GM21528 (cell line): ENCODE results near the gene RPL27A.
A peak's percentile ranks its signal among the peaks of the same experiment; 100 is the strongest.

ENCODE experiments used
- ATAC-seq: cut with Tn5 transposase; IDR thresholded peaks from one replicate; pipeline ENCODE4 v1.9.1; 2021; ENCODE audit warnings: mild to moderate bottlenecking, moderate library complexity; ENCODE audit not compliant: unreplicated experiment, low FRiP score

The RPL27A gene

GRCh38 chr11:8719721-8720120 lies 37.1 kb downstream of the RPL27A start:
- no peak for ATAC-seq

GRCh38 chr11:8720352-8720751 lies 37.8 kb downstream of the RPL27A start:
- no peak for ATAC-seq

- ATAC-seq: no peak
These were observed 38.4 kb downstream of the RPL27A start for GRCh38 chr11:8720868-8721608.

GRCh38 chr11:8721609-8722500 lies 39.3 kb downstream of the RPL27A start:
- ATAC-seq: no peak

- no peak for ATAC-seq
These were observed 40.2 kb downstream of the RPL27A start for GRCh38 chr11:8722809-8723208.

DNA sequence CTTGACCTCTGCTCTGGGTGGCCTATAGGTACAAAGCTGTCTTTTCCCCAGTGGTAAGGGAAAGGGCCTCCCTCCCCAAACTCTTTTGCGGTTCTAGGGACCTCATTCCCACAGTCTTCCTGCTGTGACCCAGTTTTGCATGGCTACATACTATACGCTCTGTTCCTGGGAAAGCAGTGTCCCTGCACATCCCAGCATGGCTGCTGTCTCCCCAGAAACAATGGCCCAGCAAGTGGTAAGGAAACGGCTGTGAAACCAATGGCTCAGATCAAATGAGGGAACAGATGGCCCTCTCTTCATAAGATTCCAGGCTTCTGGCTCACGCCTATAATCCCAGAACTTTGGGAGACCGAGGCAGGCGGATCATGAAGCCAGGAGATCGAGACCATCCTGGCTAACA lies 41.1 kb downstream of the RPL27A start:
- no peak for ATAC-seq

DNA sequence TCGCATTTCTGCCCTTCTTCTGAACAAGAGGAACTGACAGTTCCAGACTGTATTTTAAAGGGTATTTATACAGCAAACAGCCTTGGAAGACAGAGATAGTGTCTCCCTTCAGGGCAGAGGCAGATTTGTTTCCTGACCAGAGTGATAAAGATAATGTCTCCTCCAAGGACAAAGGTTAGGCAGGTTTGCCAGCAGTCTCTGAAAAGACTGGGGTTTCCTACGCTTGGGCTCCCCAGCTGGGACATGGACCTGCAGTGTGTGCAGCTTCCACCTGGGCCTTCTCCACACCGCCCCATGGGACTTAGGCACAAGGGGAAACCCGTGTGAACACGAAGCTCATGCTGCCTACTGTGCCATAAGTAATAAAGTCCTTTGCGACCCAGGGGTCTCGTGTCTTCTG lies 42.1 kb downstream of the RPL27A start:
- ATAC-seq: no peak

GRCh38 chr11:8726395-8726794 lies 43.8 kb downstream of the RPL27A start:
- ATAC-seq: no peak

GRCh38 chr11:8728563-8728962 lies 46.0 kb downstream of the RPL27A start:
- no peak for ATAC-seq

- no peak for ATAC-seq
These were observed 46.5 kb downstream of the RPL27A start for GRCh38 chr11:8729067-8729466.

DNA sequence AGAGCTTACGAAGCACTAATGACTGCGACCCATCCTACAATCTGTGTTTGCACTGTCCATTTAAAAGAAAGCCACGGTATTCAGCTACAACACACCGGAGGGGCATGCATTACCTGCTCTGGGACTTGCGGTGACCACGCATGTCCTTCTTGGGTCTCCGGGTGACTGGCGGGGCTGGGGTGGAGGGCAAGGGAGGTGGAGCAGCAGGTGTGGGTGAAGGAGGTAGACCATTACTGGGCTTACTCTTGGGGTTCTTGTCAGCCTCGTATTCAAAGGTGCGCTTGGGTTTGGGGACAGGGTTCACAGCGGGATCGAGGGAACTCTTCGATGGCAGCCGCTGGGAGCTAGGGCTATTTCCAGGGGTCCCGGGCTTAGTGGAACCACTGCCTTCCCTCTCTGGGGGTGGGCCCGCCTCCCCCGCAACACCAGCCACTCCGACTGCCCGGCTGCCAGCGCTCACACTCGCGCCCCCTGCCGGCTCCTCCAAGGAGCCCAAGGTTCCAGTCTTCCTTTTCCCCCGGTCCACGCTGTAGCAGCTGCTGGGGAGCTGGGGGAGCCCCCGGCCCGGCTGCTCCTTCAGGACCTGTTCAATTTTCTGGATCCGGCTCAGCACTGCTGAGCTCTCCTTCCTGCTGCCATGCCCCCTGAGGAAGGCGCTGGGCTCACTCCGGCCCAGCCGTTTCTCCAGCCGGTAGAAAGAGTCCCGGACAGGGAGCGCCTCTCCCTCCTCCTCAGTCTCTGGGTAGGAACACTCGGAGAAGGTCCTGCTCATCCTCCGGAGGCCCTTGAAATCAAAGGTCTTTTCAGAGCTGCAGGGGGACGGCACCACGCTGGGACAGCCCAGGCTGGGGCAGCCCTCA lies 47.5 kb downstream of the RPL27A start:
- no peak for ATAC-seq

DNA sequence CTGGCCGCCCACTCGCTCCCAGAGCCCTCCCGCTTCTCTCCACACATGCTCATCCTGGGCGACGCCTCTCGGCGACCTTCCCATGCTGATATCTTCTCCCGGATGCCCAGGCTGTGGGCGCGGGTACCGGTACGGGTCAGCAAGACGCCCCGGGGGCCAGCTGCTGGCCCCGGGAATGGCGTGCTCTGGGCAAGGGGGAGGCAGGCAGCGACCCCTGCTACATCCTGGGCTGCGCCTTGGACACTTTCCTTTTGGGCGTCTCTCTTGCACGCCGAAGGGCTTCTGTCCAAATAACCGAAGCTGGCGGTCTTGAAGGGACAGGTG lies 48.1 kb downstream of the RPL27A start:
- no peak for ATAC-seq

- ATAC-seq: no peak
These were observed 49.2 kb downstream of the RPL27A start for GRCh38 chr11:8731647-8732323.

GRCh38 chr11:8732324-8732670 lies 49.7 kb downstream of the RPL27A start:
- ATAC-seq: peak; percentile 85

DNA sequence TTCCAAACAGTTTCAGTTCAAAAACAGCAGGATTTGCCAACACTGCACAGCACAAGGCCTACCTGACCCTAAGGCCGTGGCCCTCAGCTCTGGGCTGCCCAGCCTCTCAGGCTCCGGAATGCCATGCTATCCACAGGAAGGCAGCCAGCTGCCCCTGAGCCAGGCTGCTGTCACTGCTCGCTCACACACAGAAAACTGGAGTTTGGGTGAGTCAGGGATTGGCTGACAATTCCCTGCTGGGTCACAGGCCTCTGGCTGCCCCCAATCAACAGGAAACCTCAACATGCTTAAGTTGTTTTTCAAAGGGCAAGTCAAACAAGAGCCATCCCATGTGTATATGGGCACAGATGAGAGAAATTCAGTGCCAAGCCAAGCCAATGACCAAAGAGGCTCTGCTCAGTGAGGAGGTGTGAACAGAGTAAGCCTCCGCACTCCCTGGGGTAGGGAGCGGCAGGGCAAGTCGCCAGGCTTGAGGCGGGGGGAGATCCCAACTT lies 50.2 kb downstream of the RPL27A start:
- no peak for ATAC-seq

DNA sequence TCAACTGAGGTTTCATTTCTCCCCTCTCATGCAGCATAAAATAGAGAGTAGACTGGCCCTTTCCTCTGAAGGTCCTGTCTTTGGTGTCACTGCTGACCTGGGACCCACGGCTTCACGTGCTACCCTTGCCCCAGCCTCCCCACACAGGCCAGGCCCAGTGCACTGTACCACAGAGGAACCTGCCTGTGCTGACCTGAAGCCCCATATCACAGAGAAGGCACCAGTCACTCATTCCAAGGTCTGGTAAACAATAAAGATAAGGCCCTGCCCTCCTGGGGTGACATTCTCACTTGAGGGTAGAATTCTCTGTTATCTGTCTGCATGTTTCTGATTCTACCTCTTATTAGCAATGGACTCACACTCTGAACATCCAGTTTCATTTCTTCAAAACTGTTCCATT lies 51.3 kb downstream of the RPL27A start:
- ATAC-seq: no peak

GRCh38 chr11:8735094-8735493 lies 52.5 kb downstream of the RPL27A start:
- no peak for ATAC-seq

DNA sequence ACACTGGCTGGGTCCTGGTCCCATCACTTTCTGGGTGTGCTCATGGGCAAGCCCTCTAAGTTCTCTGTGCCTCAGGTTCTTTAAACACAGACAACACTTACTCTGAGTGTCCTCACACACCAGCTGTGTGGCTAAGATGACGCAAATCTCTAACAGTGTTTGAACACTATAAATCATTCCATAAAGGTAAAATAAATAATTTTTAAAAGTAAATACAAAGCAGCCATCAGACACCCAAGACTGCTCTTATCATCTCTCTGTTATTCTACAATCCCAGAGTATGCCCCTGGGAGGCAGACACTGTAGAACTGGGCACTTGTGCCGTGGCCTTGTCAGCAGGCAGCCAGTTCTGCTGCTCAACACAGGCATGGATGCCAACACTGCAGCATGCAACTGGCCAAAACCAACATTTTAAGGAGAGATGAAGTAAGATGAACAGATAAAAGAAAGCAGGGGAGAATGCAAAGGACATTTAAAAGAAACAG lies 56.8 kb downstream of the RPL27A start:
- no peak for ATAC-seq
